Kidney (tissue), 14 donors: ENCODE results near the gene NEDD4L. TPM values are rescaled to one million over a fixed set of nuclear protein-coding genes. Genes with fewer than 3 reads are reported as not detected.

Source experiments
- DNase-seq, 5 donors: peaks; one replicate each; pipeline ENCODE4 v3.0.0-alpha.2; 2013 to 2020
- FAIRE-seq: peaks from 2 replicates; lab custom pipeline; 2012; peaks lifted over from hg19 to GRCh38; lab: Jason Lieb, UNC
- H3K27ac ChIP-seq, 2 donors: one replicate each; pipeline ENCODE4 v1.7.0; 2013; ENCODE audit warnings: low read depth in 2 of 2, low read length in 2 of 2, inconsistent platforms in 1 of 2
- H3K27me3 ChIP-seq: one replicate; pipeline ENCODE4 v1.7.1; 2013; ENCODE audit warnings: low read length, inconsistent platforms; ENCODE audit not compliant: control insufficient read depth, insufficient read depth
- H3K36me3 ChIP-seq, 3 donors: one replicate each; pipeline versions ENCODE4 v1.7.0 to v1.7.1; 2013; ENCODE audit warnings: low read length in 3 of 3, control low read depth in 1 of 3, inconsistent platforms in 1 of 3; ENCODE audit not compliant: insufficient read depth in 3 of 3, control insufficient read depth in 2 of 3
- H3K4me1 ChIP-seq, 3 donors: one replicate each; pipeline versions ENCODE4 v1.7.0 to v1.7.1; 2013; ENCODE audit warnings: low read length in 3 of 3, inconsistent platforms in 1 of 3, low read depth in 1 of 3; ENCODE audit not compliant: control insufficient read depth in 2 of 3, insufficient read depth in 2 of 3
- H3K4me3 ChIP-seq, 3 donors: one replicate each; pipeline versions ENCODE4 v1.7.0 to v1.8.1; 2013; ENCODE audit warnings: low read length in 3 of 3, control low read depth in 1 of 3, inconsistent platforms in 1 of 3
- H3K9ac ChIP-seq, 3 donors: one replicate each; pipeline versions ENCODE4 v1.7.0 to v1.7.1; 2013; ENCODE audit warnings: low read length in 3 of 3, control low read depth in 1 of 3, inconsistent platforms in 1 of 3
- H3K9me3 ChIP-seq, 3 donors: one replicate each; pipeline versions ENCODE4 v1.7.0 to v1.7.1; 2013; ENCODE audit warnings: low read length in 3 of 3, control low read depth in 1 of 3, inconsistent platforms in 1 of 3; ENCODE audit not compliant: control insufficient read depth in 2 of 3, insufficient read depth in 1 of 3
- CTCF ChIP-seq: IDR thresholded peaks from 3 replicates; pipeline ENCODE4 v1.5.1; 2012; ENCODE audit warnings: mild to moderate bottlenecking, moderate library complexity, borderline replicate concordance; ENCODE audit not compliant: insufficient read depth; ENCODE audit errors: extremely low read depth
- intact Hi-C: fragments of 100-400 bp; cut with DNase I; formaldehyde crosslinking; loops from one replicate; pipeline ENCODE4 v1.11.1; 2022
- polyA plus RNA-seq: library from polyadenylated mRNA; stranded (reverse); fragments of 350-450 nt; fragmentation: Illumina TruSeq; extraction: RNeasy Lipid Tissue Mini Kit (QIAGEN cat#74804); gene quantifications from one replicate; pipeline ENCODE4 v1.2.3, GENCODE V29; 2014; ENCODE audit warnings: low read depth, low replicate concordance; ENCODE audit not compliant: insufficient read depth
- total RNA-seq: library from RNA; stranded (reverse); fragmentation: NEBNext Ultra II Directional; extraction: Animal tissue kit (Norgen Biotek cat#: 25700); gene quantifications from one replicate; pipeline ENCODE4 v1.2.1, GENCODE V29; 2021
- donor health status: control.
- donor health status: control.
- donor health status: control.
- donor health status: control.
- donor health status: control.
- donor health status: DM: yes; HTN: yes; CAD: no.
- donor health status: Normal renal cell carcinoma (clear cell type).

NEDD4L gene
- total and polyA plus RNA-seq, 2 donors from 2014 or later: 90.8 to 95.7 TPM

DNA sequence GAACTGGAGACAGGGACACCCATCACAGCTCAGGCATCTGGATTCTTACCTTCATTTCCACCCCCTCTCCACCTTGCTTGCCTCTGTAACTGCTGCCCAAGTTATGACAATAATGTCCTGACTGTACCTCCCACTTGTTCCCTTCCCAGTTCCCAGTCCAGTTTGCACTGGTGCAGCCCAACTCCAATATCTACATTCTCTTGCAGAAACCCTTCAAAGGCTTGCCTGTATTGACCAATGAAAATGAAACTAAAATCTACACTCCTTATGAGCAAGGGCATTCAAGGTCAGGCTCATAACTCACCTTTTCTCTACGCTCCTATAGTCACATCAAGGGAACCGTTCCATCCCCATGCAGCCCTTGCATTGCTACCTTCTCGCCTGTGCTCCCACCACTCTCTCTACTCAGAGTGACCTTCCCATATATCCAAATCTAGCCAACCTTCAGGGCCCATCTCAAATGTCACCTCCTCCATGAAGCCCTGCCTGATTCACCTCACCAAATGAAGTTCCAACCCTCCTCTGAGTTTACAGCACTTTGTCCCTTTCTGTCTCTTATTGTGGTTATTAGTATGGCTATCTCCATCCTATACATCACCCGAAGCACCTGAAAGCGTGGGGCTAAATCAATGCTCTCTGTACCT is 365.9 kb downstream of the NEDD4L start:
- Histone ChIP-seq H3K36me3 (no peaks in the 10 kb centered on the region), H3K4me3 (no peak overlapping the region), H3K27me3 (no peaks in the 10 kb centered on the region), H3K4me1 (peaks cover 0 to 4% (median 0%) of the 10 kb centered on the region in 3 donors), H3K9ac (no peak overlapping the region), H3K27ac (no peak overlapping the region), H3K9me3 (no peaks in the 10 kb centered on the region)
- TF ChIP-seq CTCF: no peak
- FAIRE-seq: no peak
- intact Hi-C loops: loop anchor here (10.0 kb wide), 1 partner anchor 65 kb away; no protein-coding TSS in a partner anchor
- no peak for DNase-seq

GRCh38 chr18:58411323-58411722 is 367.3 kb downstream of the NEDD4L start:
- Histone ChIP-seq H3K9me3 (no peaks in the 10 kb centered on the region), H3K27me3 (no peaks in the 10 kb centered on the region), H3K4me3 (no peak overlapping the region), H3K9ac (no peak overlapping the region), H3K27ac (no peak overlapping the region), H3K36me3 (no peaks in the 10 kb centered on the region), H3K4me1 (peaks cover 0 to 11% (median 0%) of the 10 kb centered on the region in 3 donors)
- FAIRE-seq (no peak), DNase-seq (no peak)
- no peak for TF ChIP-seq CTCF
- intact Hi-C loops: loop anchor here (10.0 kb wide), 1 partner anchor 63 kb away; no protein-coding TSS in a partner anchor

DNA sequence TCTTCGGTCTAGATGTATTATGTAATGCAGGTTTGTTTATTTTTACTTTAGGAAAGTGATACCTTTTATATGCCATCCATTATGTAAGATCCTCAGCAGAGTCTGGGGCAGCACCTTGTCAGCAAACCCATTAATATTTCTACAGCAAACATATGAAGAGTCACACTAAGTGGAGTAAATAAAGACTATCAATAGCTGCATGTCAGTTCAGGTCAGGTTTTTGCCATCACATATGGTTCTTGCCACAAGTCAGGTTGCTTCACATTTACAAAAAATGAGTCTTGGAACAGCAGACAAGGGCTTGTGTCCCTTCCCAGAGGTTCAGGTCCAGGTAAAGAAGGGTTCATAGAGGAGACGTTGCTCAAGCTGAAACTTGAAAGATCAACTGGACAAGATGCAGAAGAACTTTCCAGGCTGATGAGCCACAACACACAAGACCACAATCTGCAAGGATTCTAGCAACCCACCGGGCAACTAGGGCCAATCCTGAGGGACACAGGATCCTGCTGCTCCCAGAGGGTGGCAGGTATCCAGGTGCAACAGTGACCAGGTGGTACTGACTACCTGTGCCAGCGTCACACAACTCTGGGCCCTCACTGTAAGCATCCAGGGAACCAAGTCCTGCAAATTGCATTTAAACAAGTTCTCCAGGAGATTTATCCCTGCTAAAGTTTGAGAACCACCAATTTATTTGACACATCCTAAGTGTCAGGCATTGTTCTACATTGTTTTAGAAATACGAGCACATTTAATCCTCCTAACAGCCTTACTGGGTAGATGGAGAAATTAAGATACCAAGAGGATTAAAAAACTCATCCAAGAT is 369.0 kb downstream of the NEDD4L start:
- no peaks in the 10 kb centered on the region for H3K27me3 ChIP-seq
- no peak for FAIRE-seq
- intact Hi-C loops: loop anchor here (10.0 kb wide), 1 partner anchor 62 kb away; no protein-coding TSS in a partner anchor
- no peak overlapping the region for H3K9ac ChIP-seq
- H3K4me1 ChIP-seq: peaks cover 0 to 17% (median 0%) of the 10 kb centered on the region in 3 donors
- no peak overlapping the region for H3K27ac ChIP-seq
- no peak for DNase-seq
- no peaks in the 10 kb centered on the region for H3K9me3 ChIP-seq
- H3K4me3 ChIP-seq: no peak overlapping the region
- no peak for TF ChIP-seq CTCF
- no peaks in the 10 kb centered on the region for H3K36me3 ChIP-seq
